Measurements from ENCODE around the gene PYGM.

PYGM gene

GRCh38 chr11:64726867-64727530 is 32.8 kb downstream of the PYGM start:
- Histone ChIP-seq H3K27me3 (replicated peaks in 2 of 5; ENCODE audit: control insufficient read depth in 4 of 5, insufficient read depth in 5 of 5, low read length in 4 of 5) (peaks cover 0 to 7% (median 4%) of the 10 kb centered on the region in 5 experiments), H3K4me3 (ENCODE audit: control insufficient read depth in 1 of 7, extremely low read depth in 1 of 7, insufficient read depth in 4 of 7, low read depth in 2 of 7, low read length in 6 of 7) (no peak overlapping the region), H3K9me3 (ENCODE audit: control extremely low read depth in 1 of 5, control insufficient read depth in 4 of 5, insufficient read depth in 2 of 5, low read depth in 1 of 5, low read length in 4 of 5) (no peaks in the 10 kb centered on the region), H3K27ac (ENCODE audit: insufficient read depth in 1 of 2, low read depth in 1 of 2, low read length in 2 of 2, poor library complexity in 1 of 2, severe bottlenecking in 2 of 2) (no peak overlapping the region), H3K36me3 (ENCODE audit: control insufficient read depth in 4 of 4, insufficient read depth in 4 of 4, low read length in 3 of 4) (peaks cover 7 to 46% (median 36%) of the 10 kb centered on the region in 4 experiments), H3K4me1 (ENCODE audit: control extremely low read depth in 1 of 4, control insufficient read depth in 4 of 4, insufficient read depth in 4 of 4, low read length in 3 of 4) (peaks cover 0 to 27% (median 17%) of the 10 kb centered on the region in 4 experiments)
- CTCF ChIA-PET, result interaction anchor here (0.9 to 2.1 kb wide), 6 partner anchors 9 to 74 kb away, joined by 3 to 10 read pairs (median 4); no protein-coding TSS in a partner anchor
- 89% methylated on average over 6 of the region's 7 CpGs for WGBS (ENCODE audit: insufficient coverage)
- POLR2A ChIA-PET, result no interaction called here
- no peak for DNase-seq

- Histone ChIP-seq H3K27ac (ENCODE audit: insufficient read depth in 1 of 2, low read depth in 1 of 2, low read length in 2 of 2, poor library complexity in 1 of 2, severe bottlenecking in 2 of 2) (no peak overlapping the region), H3K27me3 (replicated peaks in 2 of 5; ENCODE audit: control insufficient read depth in 4 of 5, insufficient read depth in 5 of 5, low read length in 4 of 5) (peaks cover 0 to 15% (median 5%) of the 10 kb centered on the region in 5 experiments), H3K4me3 (ENCODE audit: control insufficient read depth in 1 of 7, extremely low read depth in 1 of 7, insufficient read depth in 4 of 7, low read depth in 2 of 7, low read length in 6 of 7) (no peak overlapping the region), H3K9me3 (ENCODE audit: control extremely low read depth in 1 of 5, control insufficient read depth in 4 of 5, insufficient read depth in 2 of 5, low read depth in 1 of 5, low read length in 4 of 5) (no peaks in the 10 kb centered on the region), H3K4me1 (ENCODE audit: control extremely low read depth in 1 of 4, control insufficient read depth in 4 of 4, insufficient read depth in 4 of 4, low read length in 3 of 4) (peaks cover 0 to 27% (median 17%) of the 10 kb centered on the region in 4 experiments), H3K36me3 (ENCODE audit: control insufficient read depth in 4 of 4, insufficient read depth in 4 of 4, low read length in 3 of 4) (peaks cover 7 to 38% (median 29%) of the 10 kb centered on the region in 4 experiments)
- no peak for DNase-seq
- WGBS (ENCODE audit: insufficient coverage), result 81% methylated on average over 9 of the region's 9 CpGs
- POLR2A ChIA-PET, result no interaction called here
- CTCF ChIA-PET, result interaction anchor here (0.9 to 2.9 kb wide), 9 partner anchors 10 to 74 kb away, joined by 3 to 11 read pairs (median 4); no protein-coding TSS in a partner anchor
Observed at GRCh38 chr11:64726211-64726641, 33.5 kb downstream of the PYGM start.

- Histone ChIP-seq H3K4me3 (ENCODE audit: control insufficient read depth in 1 of 7, extremely low read depth in 1 of 7, insufficient read depth in 4 of 7, low read depth in 2 of 7, low read length in 6 of 7) (no peak overlapping the region), H3K9me3 (ENCODE audit: control extremely low read depth in 1 of 5, control insufficient read depth in 4 of 5, insufficient read depth in 2 of 5, low read depth in 1 of 5, low read length in 4 of 5) (no peaks in the 10 kb centered on the region), H3K27ac (ENCODE audit: insufficient read depth in 1 of 2, low read depth in 1 of 2, low read length in 2 of 2, poor library complexity in 1 of 2, severe bottlenecking in 2 of 2) (no peak overlapping the region), H3K4me1 (ENCODE audit: control extremely low read depth in 1 of 4, control insufficient read depth in 4 of 4, insufficient read depth in 4 of 4, low read length in 3 of 4) (peaks cover 0 to 27% (median 17%) of the 10 kb centered on the region in 4 experiments), H3K27me3 (replicated peaks in 2 of 5; ENCODE audit: control insufficient read depth in 4 of 5, insufficient read depth in 5 of 5, low read length in 4 of 5) (peaks cover 0 to 22% (median 5%) of the 10 kb centered on the region in 5 experiments), H3K36me3 (ENCODE audit: control insufficient read depth in 4 of 4, insufficient read depth in 4 of 4, low read length in 3 of 4) (peaks cover 2 to 28% (median 21%) of the 10 kb centered on the region in 4 experiments)
- ChIA-PET POLR2A (no interaction called here), CTCF (interaction anchor here (0.6 to 2.9 kb wide), 10 partner anchors 8 to 430 kb away, joined by 3 to 11 read pairs (median 4); no protein-coding TSS in a partner anchor)
- DNase-seq, result no peak
- WGBS (ENCODE audit: insufficient coverage), result 60% methylated on average over 1 of the region's 7 CpGs
Observed at GRCh38 chr11:64724863-64725532, 34.8 kb downstream of the PYGM start.

- DNase-seq, result peak in 2 of 3 donors; percentile 31 to 40
- H3K9me3 ChIP-seq (ENCODE audit: control extremely low read depth in 1 of 5, control insufficient read depth in 4 of 5, insufficient read depth in 2 of 5, low read depth in 1 of 5, low read length in 4 of 5), result no peaks in the 10 kb centered on the region
- peaks cover 0 to 23% (median 17%) of the 10 kb centered on the region in 4 experiments for H3K36me3 ChIP-seq (ENCODE audit: control insufficient read depth in 4 of 4, insufficient read depth in 4 of 4, low read length in 3 of 4)
- CTCF ChIA-PET, result interaction anchor here (0.6 to 2.9 kb wide), 7 partner anchors 9 to 382 kb away, joined by 3 to 11 read pairs (median 4); no protein-coding TSS in a partner anchor
- H3K4me3 ChIP-seq (ENCODE audit: control insufficient read depth in 1 of 7, extremely low read depth in 1 of 7, insufficient read depth in 4 of 7, low read depth in 2 of 7, low read length in 6 of 7), result no peak overlapping the region
- peaks cover 0 to 22% (median 5%) of the 10 kb centered on the region in 5 experiments for H3K27me3 ChIP-seq (replicated peaks in 2 of 5; ENCODE audit: control insufficient read depth in 4 of 5, insufficient read depth in 5 of 5, low read length in 4 of 5)
- POLR2A ChIA-PET, result no interaction called here
- H3K4me1 ChIP-seq (ENCODE audit: control extremely low read depth in 1 of 4, control insufficient read depth in 4 of 4, insufficient read depth in 4 of 4, low read length in 3 of 4), result peaks cover 0 to 27% (median 16%) of the 10 kb centered on the region in 4 experiments
- no peak overlapping the region for H3K27ac ChIP-seq (ENCODE audit: insufficient read depth in 1 of 2, low read depth in 1 of 2, low read length in 2 of 2, poor library complexity in 1 of 2, severe bottlenecking in 2 of 2)
- WGBS (ENCODE audit: insufficient coverage), result 93% methylated on average over 3 of the region's 9 CpGs
Observed at GRCh38 chr11:64723907-64724862, 35.6 kb downstream of the PYGM start.

GRCh38 chr11:64723117-64723906 is 36.5 kb downstream of the PYGM start, which contains the start of gene NRXN2:
NRXN2 (minus strand) TSS chr11:64723197; CDS start chr11:64713699, 9,498 bp downstream.
- CTCF ChIA-PET, result interaction anchor here (0.6 to 2.9 kb wide), 5 partner anchors 10 to 381 kb away, joined by 3 to 11 read pairs (median 4); no protein-coding TSS in a partner anchor
- 2% methylated on average over 50 of the region's 66 CpGs for WGBS (ENCODE audit: insufficient coverage)
- H3K4me1 ChIP-seq (ENCODE audit: control extremely low read depth in 1 of 4, control insufficient read depth in 4 of 4, insufficient read depth in 4 of 4, low read length in 3 of 4), result peaks cover 0 to 27% (median 16%) of the 10 kb centered on the region in 4 experiments
- H3K27ac ChIP-seq (ENCODE audit: insufficient read depth in 1 of 2, low read depth in 1 of 2, low read length in 2 of 2, poor library complexity in 1 of 2, severe bottlenecking in 2 of 2), result no peak within 1 kb of the TSS
- peaks cover 0 to 17% (median 11%) of the 10 kb centered on the region in 4 experiments for H3K36me3 ChIP-seq (ENCODE audit: control insufficient read depth in 4 of 4, insufficient read depth in 4 of 4, low read length in 3 of 4)
- DNase-seq, result peak; percentile 72 to 80 (median 77)
- peaks cover 0 to 22% (median 5%) of the 10 kb centered on the region in 5 experiments for H3K27me3 ChIP-seq (replicated peaks in 2 of 5; ENCODE audit: control insufficient read depth in 4 of 5, insufficient read depth in 5 of 5, low read length in 4 of 5)
- no peaks in the 10 kb centered on the region for H3K9me3 ChIP-seq (ENCODE audit: control extremely low read depth in 1 of 5, control insufficient read depth in 4 of 5, insufficient read depth in 2 of 5, low read depth in 1 of 5, low read length in 4 of 5)
- POLR2A ChIA-PET, result no interaction called here
- H3K4me3 ChIP-seq (ENCODE audit: control insufficient read depth in 1 of 7, extremely low read depth in 1 of 7, insufficient read depth in 4 of 7, low read depth in 2 of 7, low read length in 6 of 7), result peak within 1 kb of the TSS; percentile 37 to 74 (median 60)

Measured in common myeloid progenitor, CD34-positive (primary cell).